Hepatocyte (in vitro differentiated cells): ENCODE data around the gene KRTAP22-1.

Experiments used
- EZH2 ChIP-seq: fragments of 200-600 bp; sonication (generic); IDR thresholded peaks from 2 replicates; pipeline ENCODE4 v1.6.1; 2016; ENCODE audit warnings: antibody characterized with exemption, mild to moderate bottlenecking, borderline replicate concordance
- TF ChIP-seq, protein P1 (sequence below): fragments of 200-600 bp; sonication (generic); IDR thresholded peaks from 2 replicates; pipeline ENCODE4 v1.5.1; 2016; ENCODE audit warnings: antibody characterized with exemption, mild to moderate bottlenecking; ENCODE audit not compliant: poor library complexity

DNA sequence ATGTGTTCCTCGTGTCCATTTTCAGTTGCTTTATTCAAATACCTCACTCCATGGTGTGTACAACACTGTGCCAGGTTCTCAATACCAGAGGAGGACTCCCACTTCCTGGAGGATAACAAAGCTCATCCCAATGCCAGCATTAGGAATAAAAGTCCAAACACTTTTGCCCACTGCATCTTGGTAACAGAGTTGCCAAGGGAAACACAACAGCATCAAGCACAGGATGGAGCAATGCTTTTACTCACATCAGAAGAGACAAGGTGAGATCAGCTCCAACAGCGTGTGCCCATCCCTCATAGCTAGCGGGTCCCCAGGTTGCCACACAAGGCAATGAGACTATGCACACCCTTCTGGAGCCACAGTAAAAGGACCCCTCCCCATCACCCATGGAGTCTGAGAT, 22.5 kb downstream of the KRTAP22-1 start:
- no peak for TF ChIP-seq EZH2
- TF ChIP-seq, protein P1, sequence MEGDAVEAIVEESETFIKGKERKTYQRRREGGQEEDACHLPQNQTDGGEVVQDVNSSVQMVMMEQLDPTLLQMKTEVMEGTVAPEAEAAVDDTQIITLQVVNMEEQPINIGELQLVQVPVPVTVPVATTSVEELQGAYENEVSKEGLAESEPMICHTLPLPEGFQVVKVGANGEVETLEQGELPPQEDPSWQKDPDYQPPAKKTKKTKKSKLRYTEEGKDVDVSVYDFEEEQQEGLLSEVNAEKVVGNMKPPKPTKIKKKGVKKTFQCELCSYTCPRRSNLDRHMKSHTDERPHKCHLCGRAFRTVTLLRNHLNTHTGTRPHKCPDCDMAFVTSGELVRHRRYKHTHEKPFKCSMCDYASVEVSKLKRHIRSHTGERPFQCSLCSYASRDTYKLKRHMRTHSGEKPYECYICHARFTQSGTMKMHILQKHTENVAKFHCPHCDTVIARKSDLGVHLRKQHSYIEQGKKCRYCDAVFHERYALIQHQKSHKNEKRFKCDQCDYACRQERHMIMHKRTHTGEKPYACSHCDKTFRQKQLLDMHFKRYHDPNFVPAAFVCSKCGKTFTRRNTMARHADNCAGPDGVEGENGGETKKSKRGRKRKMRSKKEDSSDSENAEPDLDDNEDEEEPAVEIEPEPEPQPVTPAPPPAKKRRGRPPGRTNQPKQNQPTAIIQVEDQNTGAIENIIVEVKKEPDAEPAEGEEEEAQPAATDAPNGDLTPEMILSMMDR = no peak
